Cerebellar cortex (tissue), 1 donor: Measurements from ENCODE around the gene SIMC1.
A peak's percentile ranks its signal among the peaks of the same experiment; 100 is the strongest.
"Not testable (repeated sequence)": the region's sequence is repeated elsewhere in the genome, so short reads cannot be mapped to it uniquely, and the experiment has no call there.

Experiments used
- DNase-seq: peaks from one replicate; pipeline ENCODE4 v3.0.0-alpha.2; 2015; ENCODE audit warnings: low spot score

The SIMC1 gene

DNA sequence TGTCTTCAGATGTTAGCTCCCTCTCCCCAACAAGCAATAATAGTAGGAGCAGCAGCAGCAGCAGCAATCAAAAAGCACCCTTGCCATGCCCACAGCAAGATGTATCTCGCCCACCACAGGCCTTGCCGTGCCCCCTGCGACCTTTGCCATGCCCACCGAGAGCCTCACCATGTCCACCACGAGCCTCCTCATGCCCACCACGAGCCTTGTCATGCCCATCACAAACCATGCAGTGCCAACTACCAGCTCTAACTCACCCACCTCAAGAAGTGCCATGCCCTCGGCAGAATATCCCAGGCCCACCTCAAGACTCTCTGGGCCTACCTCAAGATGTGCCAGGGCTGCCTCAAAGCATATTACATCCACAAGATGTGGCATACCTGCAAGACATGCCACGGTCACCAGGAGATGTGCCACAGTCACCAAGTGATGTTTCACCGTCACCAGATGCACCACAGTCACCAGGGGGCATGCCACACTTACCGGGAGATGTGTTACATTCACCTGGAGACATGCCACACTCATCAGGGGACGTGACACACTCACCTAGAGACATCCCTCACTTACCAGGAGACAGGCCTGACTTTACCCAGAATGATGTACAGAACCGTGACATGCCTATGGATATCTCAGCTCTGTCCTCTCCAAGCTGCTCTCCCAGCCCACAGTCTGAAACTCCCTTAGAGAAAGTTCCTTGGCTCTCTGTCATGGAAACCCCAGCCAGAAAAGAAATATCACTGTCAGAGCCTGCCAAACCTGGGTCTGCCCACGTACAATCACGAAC lies 52.0 kb downstream of the SIMC1 start:
- DNase-seq = not testable (repeated sequence)

DNA sequence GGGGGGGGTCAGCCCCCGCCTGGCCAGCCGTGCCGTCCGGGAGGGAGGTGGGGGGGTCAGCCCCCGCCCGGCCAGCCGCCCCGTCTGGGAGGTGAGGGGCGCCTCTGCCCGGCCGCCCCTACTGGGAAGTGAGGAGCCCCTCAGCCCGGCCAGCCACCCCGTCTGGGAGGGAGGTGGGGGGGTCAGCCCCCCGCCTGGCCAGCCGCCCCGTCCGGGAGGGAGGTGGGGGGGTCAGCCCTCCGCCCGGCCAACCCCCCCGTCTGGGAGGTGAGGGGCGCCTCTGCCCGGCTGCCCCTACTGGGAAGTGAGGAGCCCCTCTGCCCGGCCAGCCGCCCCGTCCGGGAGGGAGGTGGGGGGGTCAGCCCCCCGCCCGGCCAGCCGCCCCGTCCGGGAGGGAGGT lies 67.1 kb downstream of the SIMC1 start:
- not testable (repeated sequence) for DNase-seq

DNA sequence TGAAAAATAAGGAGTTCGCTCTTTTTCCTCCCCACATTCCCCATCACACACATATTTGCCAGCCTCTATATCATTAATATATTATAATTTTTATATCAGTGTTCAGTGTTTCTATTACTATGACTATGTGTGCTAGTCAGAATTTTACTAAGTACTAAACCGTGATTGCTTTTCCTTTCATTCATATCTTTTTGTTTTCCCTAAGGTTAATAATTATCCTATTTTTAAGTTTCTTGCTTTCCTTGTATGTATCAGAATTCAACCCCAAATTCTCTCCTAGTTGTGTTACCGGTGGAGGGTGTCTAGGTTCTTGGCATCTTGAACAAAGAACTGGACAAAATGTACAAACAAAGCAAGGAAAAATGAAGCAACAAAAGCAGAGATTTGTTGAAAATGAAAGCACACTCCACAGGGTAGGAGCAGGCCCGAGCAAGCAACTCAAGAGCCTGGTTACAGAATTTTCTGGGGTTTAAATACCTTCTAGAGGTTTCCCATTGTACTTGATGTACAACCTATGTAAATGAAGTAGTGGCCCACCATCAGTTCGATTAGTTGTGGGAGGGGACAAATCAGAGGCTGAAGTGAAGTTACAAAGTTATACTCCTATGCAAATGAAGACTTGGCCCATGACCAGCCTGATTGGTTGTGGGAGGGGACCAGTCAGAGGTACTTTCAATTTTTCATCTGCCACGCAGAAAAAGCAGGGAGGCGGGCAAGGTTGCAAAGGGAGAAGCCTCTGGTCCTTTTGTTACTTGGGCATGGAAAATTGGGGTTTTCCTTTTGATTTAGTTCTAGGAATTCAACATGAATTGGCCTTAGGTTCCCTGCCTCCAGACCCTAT lies 79.5 kb downstream of the SIMC1 start:
- DNase-seq = no peak

DNA sequence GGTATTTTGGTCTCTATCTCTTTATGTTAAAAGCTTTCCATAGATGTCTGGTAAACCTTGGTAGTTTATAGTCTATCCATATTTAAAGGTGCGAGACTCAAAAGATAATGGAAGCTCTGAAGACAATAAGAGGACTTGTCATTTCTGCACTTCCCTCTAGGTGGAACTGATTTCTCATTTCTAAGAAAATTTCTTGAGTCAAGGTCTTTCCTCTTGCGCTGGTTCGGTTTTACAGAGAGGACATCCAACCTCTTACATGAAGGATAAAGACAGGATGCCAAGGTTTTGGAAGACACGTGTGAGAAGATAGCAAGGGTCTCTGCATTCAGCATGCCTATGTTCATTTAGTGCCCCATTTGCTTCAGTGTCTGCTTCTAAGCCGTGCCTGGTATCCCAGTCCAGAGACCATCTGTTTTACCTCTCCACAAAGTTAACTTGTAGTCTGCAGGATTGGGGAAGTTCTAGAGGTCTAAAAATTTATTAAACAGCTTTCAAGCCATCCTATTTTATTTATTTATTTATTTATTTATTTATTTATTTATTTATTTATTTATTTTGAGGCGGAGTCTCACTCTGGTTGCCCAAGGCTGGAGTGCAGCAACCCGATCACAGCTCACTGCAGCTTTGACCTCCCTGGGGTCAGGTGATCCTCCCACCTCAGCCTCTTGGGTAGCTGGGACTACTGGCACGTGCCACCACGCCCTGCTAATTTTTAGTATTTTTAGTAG lies 81.8 kb downstream of the SIMC1 start:
- DNase-seq = peak; percentile 28

DNA sequence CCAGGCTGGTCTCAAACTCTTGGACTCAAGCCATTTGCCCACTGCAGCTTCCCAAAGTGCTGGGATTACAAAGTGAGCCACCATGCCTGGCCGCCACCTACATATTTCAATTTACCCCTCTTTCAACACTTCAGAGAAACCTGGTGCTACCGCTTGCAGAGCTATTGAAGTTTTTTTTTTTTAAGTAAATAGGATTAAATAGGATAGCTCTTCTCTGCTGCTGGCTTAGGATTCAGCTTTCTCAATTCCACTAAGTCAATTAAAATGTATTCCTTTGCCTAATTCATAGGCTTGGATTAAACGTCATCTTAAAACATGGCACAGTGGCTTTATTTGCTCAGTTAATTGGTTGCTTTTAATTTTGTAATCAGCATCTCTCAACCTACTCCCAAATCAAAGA lies 82.4 kb downstream of the SIMC1 start:
- no peak for DNase-seq

DNA sequence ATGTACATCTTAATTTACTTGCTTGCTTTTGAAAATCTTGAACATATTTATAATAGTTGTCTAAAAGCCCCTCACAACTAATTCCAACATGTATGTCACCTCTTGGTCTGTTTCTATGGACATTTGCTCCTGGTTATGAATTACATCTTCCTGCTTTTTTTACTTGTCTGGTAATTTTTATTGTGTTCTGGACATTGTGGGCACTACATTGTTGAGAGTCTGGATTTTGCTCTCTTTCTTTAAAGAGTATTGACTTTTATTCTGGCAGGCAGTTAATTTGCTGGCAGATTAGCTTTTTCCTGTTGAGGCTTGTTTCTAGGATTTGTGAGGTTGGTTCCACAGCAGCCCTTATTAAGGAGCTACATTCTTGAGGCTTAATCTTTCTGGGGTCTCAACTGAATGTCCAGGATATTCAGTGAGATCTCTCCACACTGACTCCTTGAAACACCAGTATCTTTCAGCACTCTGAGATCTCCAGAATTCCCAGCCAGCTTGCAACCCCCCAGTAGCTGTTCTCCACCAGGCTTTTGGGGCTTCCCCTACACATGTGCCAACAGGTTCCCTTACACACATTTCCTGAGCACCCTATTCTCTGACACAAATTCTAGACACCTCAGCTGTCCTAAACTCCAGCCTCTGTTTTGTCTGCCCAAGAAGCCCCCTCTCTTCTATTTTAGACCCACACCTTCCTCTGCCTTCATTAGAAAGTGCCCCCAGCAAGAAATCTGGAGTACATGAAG lies 96.0 kb downstream of the SIMC1 start:
- no peak for DNase-seq

DNA sequence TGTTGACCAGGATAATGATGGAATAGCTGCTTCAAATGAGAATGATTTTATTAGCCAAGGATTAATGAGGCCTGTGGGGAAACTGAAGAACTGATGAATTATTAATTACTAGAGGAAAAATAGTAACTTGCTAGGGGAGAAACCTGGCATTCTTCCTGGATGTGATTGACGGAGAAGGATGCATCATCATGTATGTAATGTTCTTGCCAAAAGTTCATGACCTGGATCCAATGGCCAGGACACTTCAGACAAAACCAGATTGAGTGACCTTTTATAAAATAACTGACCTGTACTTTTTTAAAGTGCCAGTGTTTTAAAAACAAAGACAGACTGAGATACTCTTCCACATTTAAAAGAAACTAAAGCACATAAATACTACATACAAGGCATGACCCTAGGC lies 99.7 kb downstream of the SIMC1 start:
- no peak for DNase-seq

DNA sequence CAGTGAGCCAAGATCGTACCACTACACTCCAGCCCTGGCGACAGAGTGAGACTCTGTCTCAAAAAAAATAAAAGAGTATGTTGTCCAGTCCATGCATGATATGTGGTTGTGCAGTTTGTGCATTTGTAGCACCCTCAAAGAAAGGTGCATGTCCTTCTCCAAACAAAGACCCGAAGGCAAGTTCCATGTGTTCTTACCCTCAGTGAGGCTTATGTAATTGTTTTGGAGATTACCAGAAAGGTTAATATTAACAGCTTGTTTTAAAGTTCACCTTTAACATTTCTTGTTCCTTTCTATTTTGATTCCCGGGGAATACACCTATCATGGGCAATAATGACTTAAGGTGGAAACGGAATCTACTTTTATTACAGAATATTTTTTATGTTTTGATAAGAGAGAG lies 101.1 kb downstream of the SIMC1 start:
- no peak for DNase-seq

DNA sequence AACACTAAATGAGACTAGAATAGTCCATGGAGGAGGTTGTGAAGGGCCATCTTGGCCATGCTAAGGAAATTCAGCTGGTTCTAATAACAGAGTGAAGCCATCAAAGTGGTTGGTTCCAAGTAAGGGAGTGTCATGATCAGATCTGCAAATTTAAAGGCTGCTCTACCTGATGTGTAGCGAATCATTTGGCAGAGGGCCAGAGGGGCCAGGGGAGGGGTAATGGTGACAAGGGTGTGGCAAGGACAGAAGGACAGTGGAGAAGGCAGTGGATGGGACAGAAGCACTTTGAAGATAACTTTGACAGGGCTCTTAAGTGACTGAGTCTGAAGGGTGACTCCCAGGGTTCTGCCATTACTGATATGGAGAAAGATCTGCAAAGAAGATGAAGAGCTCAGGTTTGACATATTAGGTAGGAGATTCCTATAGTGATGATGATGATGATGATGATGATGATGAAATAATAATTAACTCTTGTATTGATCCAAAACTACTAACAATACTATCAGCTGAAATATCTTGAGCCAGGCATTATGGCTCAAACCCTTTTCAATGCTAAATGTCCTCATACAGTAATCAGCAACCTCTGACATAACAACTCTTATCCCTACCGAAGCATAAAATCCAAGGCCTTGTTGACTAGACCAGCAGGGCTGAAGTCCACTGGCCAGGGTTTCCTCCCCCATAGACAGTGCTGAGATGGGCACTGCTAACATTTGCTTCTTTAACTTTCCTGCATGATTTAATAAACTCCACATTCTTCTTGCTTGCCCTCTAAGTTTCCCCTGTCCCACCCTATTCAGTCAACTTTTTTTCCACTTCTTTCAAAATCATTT lies 103.3 kb downstream of the SIMC1 start:
- DNase-seq = no peak

DNA sequence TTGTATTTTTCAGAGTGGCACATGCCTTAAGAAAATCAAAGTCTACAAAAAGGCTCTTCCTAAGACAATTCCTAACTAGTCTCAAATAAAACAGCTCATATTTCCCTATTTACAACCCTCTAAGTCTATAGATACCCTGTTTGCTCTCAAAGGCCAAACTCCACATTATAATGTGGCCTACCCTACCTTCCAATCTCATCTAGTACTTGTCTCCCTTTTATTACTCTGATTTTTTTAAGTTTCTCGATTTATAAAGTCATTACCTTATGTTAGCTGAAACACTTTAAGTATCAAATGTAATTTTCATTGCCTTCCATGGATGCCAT lies 103.9 kb downstream of the SIMC1 start:
- no peak for DNase-seq

DNA sequence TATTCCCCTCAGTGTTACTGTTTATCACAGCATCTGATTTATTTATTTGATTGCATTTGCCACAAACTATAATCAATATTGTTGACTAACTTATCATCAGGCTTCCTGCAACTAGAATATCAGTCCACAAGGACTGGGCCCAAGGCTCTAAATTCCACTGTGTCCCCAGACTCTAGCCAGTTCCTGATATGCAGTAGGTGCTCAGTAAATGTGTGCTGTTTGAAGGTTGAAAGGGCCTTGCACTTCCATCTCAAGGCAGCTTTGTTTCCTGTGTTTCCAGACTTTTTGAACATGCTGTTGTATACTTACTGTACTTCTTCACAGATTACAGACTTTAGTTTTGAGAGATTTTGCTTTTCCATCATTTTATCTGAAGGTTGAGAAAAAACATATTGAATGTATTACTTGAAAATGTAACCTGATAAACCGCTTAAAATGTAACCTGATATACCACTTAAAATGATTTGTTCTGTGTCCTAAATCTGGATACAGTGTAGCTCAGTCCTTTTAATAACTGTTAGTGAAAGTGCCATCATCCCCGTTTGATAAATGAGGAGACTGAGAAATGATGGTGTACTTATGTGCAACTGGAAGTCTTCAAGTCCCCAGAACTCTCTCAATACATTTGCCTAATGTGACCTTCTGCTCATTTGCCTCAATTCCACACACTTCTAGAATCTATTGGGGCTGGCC lies 104.7 kb downstream of the SIMC1 start:
- DNase-seq = no peak

DNA sequence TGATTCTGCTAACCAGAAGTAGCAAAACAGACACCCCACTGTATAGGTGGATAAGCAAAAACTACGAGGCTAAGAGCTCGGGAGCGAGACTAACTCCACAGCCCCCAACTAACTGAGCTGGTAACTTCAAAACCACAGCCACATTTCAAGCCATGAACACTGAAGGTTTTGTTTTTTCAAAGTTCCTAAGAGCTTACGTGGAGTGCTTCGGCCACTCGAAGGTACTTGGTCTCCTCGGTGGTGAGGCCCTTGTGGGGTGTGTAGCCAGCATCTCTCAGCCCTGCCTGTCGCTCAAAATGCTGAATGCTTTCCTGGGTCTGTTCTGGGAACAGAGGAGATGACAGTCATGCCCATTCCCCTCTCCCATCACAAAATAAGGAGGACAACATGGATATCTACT lies 112.2 kb downstream of the SIMC1 start:
- no peak for DNase-seq

DNA sequence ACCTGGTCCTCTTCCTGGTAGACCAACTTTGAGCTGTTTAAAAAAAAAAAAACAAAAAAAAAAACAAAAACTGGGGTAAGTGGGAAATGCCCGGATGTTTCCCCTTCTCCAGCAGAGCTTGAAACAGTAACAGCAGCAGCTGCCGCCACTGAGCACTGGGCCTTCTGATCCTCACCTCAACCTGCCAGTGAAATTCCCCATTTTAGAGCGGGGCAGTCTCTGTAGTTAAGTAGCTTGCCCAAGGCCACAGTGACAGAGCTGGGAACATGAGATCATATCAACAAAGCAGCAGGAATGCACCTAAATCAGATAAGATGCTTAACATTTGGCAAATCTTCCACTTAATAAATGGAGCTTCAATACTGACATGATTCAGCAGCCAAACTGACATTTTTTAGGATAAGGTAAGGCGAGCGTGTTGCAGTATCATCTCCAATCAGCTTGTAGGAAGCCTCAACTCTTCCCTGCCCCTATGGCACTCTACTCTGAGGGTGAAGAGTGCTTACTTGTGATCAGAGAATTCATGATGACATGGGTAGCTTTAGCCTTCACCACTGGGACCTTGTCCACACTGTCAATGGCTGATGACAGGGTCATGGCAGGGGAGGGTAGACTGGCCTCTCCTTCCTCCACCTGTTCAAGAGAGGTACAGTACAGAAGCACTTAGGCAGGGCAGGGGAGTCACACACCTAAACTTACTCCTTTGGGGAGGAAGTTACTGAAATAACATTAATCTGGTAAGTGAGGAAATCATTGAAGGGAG lies 114.1 kb downstream of the SIMC1 start:
- DNase-seq = no peak

DNA sequence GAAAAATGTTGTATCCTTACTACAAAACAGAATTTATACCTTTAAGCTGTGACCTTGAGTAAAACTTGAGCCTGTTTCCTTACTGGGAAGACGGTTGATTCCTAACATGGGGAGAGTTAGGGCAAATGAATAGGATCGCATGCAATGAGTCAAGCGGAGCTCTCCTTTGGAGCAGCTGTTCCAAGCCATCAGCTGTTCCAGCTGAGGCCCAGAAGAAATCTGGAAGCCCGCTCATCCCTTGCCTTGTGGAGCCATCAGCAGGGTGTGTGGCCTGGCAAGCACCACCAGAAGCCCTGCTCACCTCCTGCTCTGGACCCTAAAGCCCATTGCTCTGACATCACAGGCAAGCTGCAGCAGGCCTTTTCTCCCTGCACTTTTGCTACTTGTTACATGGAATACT lies 115.3 kb downstream of the SIMC1 start:
- DNase-seq = no peak

DNA sequence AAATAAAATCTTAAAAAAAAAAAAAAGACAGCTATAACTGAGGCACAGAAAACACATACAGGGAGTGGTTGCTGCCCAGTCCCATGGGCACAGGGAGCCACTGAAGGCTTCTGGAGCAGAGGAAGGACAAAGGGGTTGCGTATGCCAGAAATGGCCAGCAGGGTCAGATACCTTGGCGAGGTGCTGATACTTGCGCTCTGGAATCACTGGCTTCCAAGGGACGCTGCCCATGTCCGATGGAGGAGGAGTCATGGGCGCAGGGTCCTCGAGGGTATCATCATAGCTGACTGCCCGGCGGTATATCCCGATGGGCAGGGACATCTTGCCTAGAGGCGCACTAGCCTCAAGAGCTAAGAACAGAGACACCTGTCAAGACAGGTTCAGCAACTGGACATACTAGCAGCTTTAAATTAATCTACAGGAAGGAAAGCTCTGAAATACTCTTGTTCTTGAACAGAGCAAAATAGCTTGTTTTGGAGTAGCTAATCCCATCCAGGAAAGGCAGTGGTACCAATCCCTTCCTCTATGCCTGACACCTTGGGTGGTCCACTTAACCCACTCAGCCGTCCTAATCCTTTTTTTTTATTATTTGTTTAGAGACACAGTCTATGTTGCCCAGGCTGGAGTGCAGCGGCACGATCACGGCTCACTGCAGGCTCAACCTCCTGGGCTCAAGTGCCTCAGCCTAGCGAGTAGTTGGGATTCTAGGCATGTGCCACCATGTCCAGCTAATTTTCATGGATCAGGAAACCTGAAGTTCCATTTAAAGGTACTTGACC lies 117.4 kb downstream of the SIMC1 start:
- no peak for DNase-seq

DNA sequence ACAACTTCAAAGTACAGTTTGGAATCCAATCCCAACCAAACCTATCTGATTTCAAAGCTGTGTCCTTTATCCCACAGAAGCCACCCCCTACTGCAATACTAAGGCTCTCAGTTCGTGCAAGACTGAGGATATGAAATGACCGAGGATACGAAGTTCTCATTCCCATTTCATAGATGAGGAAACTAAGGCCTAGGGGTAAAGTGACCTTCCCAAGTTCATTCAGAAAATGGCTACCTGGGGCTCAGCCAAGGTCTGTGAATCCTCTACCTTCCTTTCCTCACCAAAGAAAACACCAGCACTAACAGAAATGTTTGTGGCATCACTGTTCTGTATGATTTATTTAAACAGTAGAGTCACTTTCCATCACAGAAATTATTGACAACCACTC lies 117.9 kb downstream of the SIMC1 start:
- no peak for DNase-seq

DNA sequence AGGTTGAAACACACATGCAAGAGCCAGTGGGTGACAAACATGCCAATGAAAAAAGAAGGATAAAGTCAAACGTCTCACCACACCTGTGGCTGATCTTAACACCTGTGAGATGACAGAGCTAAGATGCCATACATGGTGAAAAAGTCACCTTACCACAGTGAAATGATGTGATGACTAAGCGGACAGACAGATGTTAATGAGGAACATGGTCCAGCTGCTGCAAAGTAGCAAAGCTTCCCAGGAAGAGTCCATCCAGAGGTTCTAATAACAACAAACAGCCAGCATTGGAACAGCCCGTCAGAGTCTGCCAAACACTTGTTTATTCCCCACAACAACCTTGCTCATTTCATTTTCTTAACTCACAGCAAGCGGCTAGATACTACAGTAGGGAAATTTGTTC lies 121.4 kb downstream of the SIMC1 start:
- DNase-seq = no peak

DNA sequence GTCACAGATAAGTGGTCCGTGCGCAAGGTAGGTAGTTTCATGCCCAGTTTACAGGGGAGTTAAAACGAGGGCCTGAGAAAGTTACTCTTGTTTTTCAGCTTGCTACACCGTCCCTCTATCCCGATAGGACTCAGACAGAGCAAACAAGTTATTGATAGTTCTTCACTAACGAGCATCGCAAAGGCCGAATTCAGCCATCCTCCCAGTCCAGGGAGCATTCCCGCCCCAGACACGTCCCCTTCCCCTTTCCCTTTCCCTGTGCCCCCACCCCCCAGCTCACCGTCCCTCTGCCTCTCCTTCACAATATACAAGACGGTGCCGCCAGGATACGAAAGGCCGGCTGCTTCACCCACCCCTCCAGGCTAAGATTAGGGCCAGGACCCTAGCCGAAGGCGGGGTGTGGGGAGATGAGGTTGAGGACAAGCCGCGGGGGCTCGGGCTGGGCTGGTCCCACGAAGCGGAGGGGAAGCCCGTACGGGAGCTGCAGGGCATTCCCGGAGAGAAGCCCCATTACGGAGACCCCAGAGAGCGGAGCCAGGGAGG lies 122.7 kb downstream of the SIMC1 start:
- peak; percentile 25 for DNase-seq
